Kasumi-1 (cell line): ENCODE measurements around the gene VPS41.
A peak's percentile ranks its signal among the peaks of the same experiment; 100 is the strongest.
"Not testable (repeated sequence)": the region's sequence is repeated elsewhere in the genome, so short reads cannot be mapped to it uniquely, and the experiment has no call there.

Experiments used
- DNase-seq, 2 experiments: peaks; one replicate each; lab custom pipeline; 2025; lab: John Stamatoyannopoulos, UW

The VPS41 gene

GRCh38 chr7:38854947-38855346 lies 54.0 kb downstream of the VPS41 start:
- DNase-seq: not testable (repeated sequence)

GRCh38 chr7:38851321-38851720 lies 57.7 kb downstream of the VPS41 start:
- DNase-seq: no peak

DNA sequence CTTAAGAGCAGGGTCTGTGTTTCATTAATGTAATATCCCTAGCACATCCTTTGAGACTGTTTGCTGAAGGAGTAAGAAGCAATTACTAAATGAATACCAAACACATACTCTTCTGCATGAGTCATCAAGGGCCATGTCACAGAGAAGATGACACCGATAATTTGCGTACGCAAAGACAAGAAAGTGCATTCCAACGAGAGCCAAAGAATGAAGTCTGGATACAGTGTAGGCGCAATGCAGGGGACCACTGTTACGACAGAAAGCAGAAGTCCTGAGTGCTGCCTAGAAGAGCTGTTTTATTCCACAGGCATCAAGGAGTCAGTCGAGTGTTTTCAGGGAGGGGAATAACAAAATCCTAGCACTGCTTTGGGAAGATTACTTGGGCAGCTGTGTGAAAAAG lies 62.7 kb downstream of the VPS41 start:
- no peak for DNase-seq

GRCh38 chr7:38844952-38845563 lies 63.9 kb downstream of the VPS41 start:
- no peak for DNase-seq

GRCh38 chr7:38842746-38843145 lies 66.2 kb downstream of the VPS41 start:
- DNase-seq: no peak

- no peak for DNase-seq
These were observed 68.1 kb downstream of the VPS41 start for GRCh38 chr7:38840736-38841460.

- DNase-seq: no peak
These were observed 69.1 kb downstream of the VPS41 start for GRCh38 chr7:38839851-38840250.

DNA sequence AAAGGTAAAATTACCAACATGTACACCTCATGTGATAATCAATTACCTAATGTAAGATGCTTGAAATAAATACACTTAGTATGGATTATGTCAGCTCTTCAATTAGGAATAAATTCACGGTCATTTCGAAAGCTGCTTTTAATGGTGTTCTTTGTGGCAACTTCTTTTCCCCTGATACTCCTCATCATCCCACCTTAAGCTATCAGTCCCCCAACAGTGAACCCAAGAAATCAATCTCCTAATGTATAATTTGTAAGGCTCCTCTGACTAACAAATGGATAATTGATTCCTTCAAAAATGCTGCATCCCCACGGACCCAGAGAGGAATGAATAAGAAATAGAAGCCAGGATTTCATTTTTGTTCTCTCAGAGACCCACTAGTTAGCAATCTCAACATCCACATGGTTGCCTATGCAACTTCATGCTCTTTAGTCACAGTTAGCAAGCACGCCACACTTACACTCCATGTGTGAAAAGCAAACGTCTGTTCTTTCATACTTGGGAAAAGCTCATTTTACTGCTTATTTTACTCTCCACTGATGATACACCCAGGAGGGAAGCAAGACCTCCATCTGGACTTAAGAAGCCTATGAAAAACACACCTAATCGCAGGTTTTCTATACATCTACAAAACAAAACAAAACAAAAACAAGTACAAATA lies 70.1 kb downstream of the VPS41 start:
- DNase-seq: no peak

- DNase-seq: no peak
These were observed 74.6 kb downstream of the VPS41 start for GRCh38 chr7:38834357-38834756.

GRCh38 chr7:38833329-38833728 lies 75.7 kb downstream of the VPS41 start:
- DNase-seq: no peak

GRCh38 chr7:38831259-38831996 lies 77.6 kb downstream of the VPS41 start:
- DNase-seq: no peak

- no peak for DNase-seq
These were observed 78.2 kb downstream of the VPS41 start for GRCh38 chr7:38830826-38831225.

DNA sequence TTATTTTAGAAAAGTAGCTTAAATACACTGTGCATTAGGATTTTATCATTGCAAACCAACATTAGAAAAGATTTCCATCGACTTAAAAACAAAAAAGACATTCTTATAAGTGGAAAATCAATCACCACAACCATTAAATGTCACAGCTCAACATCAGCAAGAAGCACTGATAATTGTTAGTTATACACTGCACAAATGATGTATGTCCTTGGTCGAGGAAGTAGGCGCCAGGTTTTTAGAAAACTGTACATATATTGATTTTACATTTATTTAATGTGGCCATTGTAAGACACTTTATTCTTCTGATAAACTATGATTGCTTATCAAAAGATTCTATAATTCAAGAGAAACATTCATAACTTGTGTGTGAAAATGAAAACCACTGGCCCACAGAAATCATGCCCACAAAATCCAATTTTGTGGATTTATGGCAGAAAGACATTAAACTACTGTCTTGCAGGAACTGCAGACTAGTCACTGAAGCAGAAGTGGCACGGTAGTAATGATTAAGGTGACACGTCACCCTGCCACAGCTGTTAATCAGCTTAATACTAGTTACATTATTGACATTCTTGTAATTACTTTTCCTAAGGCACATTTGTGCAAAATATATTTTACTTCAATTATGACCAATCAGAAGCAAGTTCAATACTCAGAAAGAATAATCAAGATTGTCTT lies 79.4 kb downstream of the VPS41 start:
- DNase-seq: no peak

GRCh38 chr7:38828026-38828425 lies 81.0 kb downstream of the VPS41 start:
- DNase-seq: no peak

- DNase-seq: no peak
These were observed 83.1 kb downstream of the VPS41 start for GRCh38 chr7:38825721-38826440.

DNA sequence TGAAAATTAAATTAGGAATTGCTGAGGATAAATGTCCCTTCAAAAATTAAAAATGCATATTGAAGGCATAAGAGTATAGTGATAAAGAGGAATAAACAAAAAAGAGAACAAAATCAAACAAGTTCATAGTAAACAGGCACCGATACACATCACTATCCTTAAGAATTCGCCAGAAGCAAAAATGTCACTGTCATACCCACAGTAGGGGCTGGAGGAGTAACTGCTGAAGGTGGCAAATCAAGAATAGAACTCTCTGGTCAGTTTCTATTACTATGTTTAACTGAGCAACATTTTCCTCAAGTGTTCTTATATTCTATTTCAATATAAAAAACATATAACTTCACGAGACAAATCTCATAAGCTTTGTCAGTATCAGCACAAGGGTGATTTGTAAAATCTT lies 84.0 kb downstream of the VPS41 start:
- no peak for DNase-seq

GRCh38 chr7:38822549-38822948 lies 86.4 kb downstream of the VPS41 start:
- DNase-seq: no peak

- DNase-seq: no peak
These were observed 88.4 kb downstream of the VPS41 start for GRCh38 chr7:38820571-38820970.

GRCh38 chr7:38819463-38819862 lies 89.5 kb downstream of the VPS41 start:
- DNase-seq: peak; percentile 24 to 31

DNA sequence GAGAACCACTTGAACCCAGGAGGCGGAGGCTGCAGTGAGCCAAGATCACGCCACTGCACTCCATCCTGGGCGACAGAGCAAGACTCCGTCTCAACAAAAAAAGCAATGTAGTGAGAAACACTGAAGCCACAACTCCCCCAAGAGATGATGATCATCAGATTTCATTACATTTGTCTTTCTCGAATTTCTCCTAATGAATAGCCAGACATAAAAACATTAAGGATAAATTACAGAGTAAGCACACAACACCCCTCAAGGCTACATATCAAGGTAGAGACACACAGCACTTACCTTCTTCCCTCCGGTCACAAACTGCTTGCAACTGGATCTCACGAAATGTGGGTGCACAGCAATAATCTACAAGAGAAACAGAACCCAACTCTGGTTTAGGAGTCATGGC lies 91.5 kb downstream of the VPS41 start:
- DNase-seq: no peak

GRCh38 chr7:38813768-38814167 lies 95.2 kb downstream of the VPS41 start:
- no peak for DNase-seq
